NT2/D1 (cell line): ENCODE data around the gene VAV2.

Experiments used
- DNase-seq: peaks from one replicate; pipeline ENCODE4 v3.0.0-alpha.2; 2011; ENCODE audit warnings: low read depth, low spot score
- H3K27me3 ChIP-seq: 2 replicates; pipeline ENCODE4 v1.6.0; 2011; ENCODE audit warnings: mild to moderate bottlenecking; ENCODE audit not compliant: insufficient read length, insufficient read depth
- H3K36me3 ChIP-seq: 2 replicates; pipeline ENCODE4 v1.6.1; 2011; ENCODE audit warnings: mild to moderate bottlenecking, low read length, mixed read lengths; ENCODE audit not compliant: insufficient read depth, insufficient read length
- H3K4me1 ChIP-seq: 2 replicates; pipeline ENCODE4 v1.5.1; 2011; ENCODE audit not compliant: insufficient read depth, insufficient read length
- H3K4me3 ChIP-seq: 2 replicates; pipeline ENCODE4 v1.5.1; 2011; ENCODE audit warnings: low read depth; ENCODE audit not compliant: insufficient read length
- H3K9ac ChIP-seq: 2 replicates; pipeline ENCODE4 v1.6.0; 2011; ENCODE audit warnings: low read depth; ENCODE audit not compliant: insufficient read length
- H3K9me3 ChIP-seq: 2 replicates; pipeline ENCODE4 v1.5.1; 2011; ENCODE audit warnings: mild to moderate bottlenecking, low read length; ENCODE audit not compliant: insufficient read depth
- SUZ12 ChIP-seq: IDR thresholded peaks from 2 replicates; pipeline ENCODE4 v1.6.1; 2011; ENCODE audit not compliant: insufficient read length, insufficient read depth; ENCODE audit errors: extremely low read depth
- YY1 ChIP-seq: IDR thresholded peaks from 2 replicates; pipeline ENCODE4 v1.6.1; 2011; ENCODE audit not compliant: insufficient read length, insufficient read depth
- ZNF274 ChIP-seq: IDR thresholded peaks from 2 replicates; pipeline ENCODE4 v1.6.1; 2011; ENCODE audit warnings: mild to moderate bottlenecking, low read depth, low read length

The VAV2 gene

DNA sequence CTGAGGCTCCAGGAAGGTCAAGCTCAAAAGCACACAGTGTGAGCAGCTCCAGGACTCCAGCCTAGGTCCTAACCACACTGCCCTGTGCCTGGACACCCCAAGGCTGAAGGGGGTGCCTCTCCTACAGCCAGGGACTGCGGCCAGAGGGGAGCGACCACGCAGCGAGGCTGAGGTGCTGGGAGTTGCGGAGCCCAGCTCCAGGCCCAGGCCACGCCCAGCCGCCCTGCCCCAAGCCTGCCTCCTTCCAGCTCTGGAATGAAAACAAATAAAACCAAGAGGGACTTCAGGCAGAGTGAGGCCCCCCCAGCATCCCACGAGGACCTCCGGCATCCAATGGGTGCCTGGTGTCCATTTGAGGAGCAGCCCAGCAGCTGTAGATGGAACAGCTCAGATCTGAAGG, 15.2 kb downstream of the VAV2 start:
- H3K36me3 ChIP-seq, result peaks cover 29% of the 10 kb centered on the region
- peaks cover 51% of the 10 kb centered on the region for H3K4me1 ChIP-seq
- no peak overlapping the region for H3K4me3 ChIP-seq
- TF ChIP-seq SUZ12 (no peak), ZNF274 (no peak), YY1 (no peak)
- H3K9ac ChIP-seq, result no peak overlapping the region
- H3K27me3 ChIP-seq, result no peaks in the 10 kb centered on the region
- H3K9me3 ChIP-seq, result no peaks in the 10 kb centered on the region
- no peak for DNase-seq

DNA sequence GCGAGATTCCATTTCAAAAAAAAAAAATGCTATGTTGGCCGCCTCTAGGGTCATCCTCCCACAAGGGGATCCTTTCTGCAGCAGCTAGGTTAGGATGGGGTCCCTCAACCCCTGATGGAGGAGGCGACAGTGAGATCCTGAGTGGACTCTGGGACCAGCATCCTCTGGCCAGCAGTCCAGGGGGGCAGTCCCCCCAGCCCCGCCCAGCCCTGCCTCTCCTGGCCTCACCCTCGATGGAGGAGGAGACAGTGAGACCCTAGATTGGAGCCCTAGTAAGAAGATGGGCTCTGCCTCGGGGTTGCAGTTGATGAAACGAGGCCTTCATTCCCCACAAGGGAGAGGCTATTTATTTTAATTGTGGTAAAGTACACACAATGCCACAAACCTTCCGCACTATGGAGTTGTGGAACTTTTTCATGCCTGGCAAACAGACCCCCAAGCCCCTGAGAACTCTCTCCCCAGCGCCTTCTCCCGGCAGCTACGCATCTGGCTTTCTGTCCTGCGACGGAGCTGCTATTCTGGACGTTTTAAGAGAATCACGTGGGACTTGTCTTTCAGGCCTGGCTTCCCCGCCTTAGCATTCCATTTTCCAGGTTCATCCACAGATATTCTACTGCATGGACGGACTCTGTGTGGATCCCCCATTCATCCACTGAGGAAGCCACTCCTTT, 15.8 kb downstream of the VAV2 start:
- DNase-seq, result no peak
- Histone ChIP-seq H3K9me3 (no peaks in the 10 kb centered on the region), H3K36me3 (peaks cover 26% of the 10 kb centered on the region), H3K4me1 (peaks cover 56% of the 10 kb centered on the region), H3K27me3 (no peaks in the 10 kb centered on the region), H3K9ac (no peak overlapping the region), H3K4me3 (no peak overlapping the region)
- TF ChIP-seq SUZ12 (no peak), YY1 (no peak), ZNF274 (no peak)

- DNase-seq, result no peak
Measured at GRCh38 chr9:133975511-133975910, 16.6 kb downstream of the VAV2 start.

DNA sequence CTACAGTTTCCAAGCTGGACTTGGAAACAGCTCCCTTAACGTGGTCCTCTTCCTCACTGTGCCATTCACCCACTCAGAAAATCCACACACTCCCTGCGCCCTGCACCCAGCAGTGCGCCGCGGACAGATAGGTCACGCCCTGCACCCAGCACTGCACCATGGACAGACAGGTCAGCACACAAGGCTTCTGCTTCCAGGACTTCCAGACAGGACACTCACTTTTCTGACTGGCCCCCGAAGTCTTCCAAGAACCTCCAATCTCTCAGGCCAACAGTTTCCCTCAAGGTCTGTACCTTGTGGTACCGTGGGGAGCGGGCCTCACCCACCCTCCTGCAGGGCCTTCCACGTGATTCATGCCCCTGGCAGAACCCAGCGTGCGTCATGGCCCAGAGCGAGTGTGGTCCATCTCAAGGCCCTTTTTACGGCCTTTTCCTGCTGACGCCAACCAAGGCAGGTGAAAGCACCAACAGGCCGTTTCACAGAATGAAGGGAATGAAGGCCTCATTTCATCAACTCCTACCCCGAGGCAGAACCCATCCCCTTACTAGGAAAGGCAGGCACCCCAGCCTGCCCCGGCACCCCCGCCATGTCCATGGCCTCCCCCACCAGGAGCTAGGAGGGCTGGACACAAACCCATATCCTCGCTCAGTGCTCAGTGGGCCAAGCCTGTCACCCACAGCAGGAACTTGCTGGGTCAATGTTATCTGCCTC, 17.3 kb downstream of the VAV2 start:
- Histone ChIP-seq H3K4me3 (no peak overlapping the region), H3K9me3 (no peaks in the 10 kb centered on the region), H3K4me1 (peaks cover 60% of the 10 kb centered on the region), H3K9ac (no peak overlapping the region), H3K36me3 (peaks cover 18% of the 10 kb centered on the region), H3K27me3 (no peaks in the 10 kb centered on the region)
- TF ChIP-seq ZNF274, result no peak
- TF ChIP-seq SUZ12, result no peak
- no peak for TF ChIP-seq YY1
- no peak for DNase-seq

More at GRCh38 chr9:133975511-133975910, 16.6 kb downstream of the VAV2 start:
- no peak for TF ChIP-seq SUZ12
- TF ChIP-seq ZNF274, result no peak
- no peak for TF ChIP-seq YY1
- Histone ChIP-seq H3K27me3 (no peaks in the 10 kb centered on the region), H3K4me1 (peaks cover 61% of the 10 kb centered on the region), H3K9ac (no peak overlapping the region), H3K9me3 (no peaks in the 10 kb centered on the region), H3K4me3 (no peak overlapping the region), H3K36me3 (peaks cover 18% of the 10 kb centered on the region)

DNA sequence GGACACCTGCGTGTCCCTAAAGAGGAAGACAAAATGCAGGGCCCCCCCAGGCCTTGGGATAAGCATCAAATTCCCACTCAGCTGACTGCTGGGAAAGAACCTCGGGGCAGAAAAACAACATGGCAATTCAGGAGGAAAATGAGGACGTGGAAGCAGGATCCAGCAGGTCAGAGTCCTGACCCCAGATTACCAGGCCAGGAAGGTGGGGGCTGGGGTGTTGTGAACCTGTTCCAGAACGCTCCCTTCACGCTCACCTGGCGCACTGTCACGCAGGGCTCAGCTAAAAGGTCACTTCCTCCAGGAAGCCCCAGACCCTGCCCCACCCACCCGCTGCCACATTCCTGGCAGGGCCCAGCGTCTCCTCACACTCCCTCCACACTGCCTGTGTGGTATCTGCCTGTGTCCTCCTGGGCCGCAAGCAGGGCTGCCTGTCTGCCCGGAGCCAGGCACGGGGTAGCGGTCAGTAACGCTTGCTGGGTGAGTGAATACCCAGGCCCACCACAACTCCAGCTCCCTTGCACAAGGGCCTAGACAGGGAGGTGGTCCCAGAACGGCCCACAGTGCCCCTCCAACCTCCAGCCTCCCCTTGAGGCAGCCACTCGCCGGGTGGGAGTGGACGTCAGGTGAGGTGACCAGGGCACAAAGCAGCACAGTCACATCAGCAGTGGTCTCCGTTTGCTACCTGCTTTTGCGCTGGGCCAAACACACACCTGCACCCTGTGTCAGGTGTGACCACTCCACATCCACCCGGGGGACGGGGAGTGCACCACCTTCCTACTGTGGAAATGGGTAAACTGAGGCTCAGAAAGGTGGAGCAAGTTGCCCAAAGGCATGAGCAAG, 18.1 kb downstream of the VAV2 start:
- no peak overlapping the region for H3K9ac ChIP-seq
- no peak for DNase-seq

DNA sequence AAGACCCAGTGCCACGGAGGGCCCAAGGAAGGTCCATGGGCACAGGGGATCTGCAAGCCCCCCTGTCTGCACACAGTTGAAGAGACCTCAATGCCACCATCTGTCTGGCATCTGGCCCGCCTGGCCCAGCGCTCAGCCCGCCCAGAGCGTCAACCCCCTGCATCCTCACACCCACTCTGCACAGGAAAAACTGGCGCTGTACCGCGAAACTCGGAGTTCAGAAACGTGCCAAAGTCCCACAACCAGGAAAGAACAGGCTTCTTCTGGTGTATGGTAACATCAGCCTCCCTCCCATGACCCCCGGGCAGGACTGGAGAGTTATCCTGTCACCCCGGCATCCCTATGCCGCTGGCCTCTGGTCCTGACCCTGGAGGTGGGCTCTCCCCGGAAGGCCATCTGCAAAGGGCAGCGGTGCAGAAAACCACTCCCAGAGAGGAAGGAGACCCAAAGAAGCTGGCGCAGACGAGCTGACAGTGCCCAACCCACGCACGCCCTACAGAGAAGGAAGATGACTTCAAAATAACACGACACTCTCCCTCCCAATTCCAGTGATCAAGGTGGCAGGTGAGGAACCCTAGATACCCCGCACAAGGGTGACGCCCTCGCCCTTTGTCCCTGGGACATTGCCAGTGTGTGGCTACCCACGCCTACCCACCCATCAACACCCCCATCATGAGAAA, 18.9 kb downstream of the VAV2 start:
- no peak for DNase-seq
- peaks cover 8% of the 10 kb centered on the region for H3K36me3 ChIP-seq
- H3K4me3 ChIP-seq, result no peak overlapping the region
- H3K9me3 ChIP-seq, result no peaks in the 10 kb centered on the region
- no peak for TF ChIP-seq SUZ12
- TF ChIP-seq ZNF274, result no peak
- TF ChIP-seq YY1, result no peak
- no peaks in the 10 kb centered on the region for H3K27me3 ChIP-seq
- H3K4me1 ChIP-seq, result peaks cover 46% of the 10 kb centered on the region
- no peak overlapping the region for H3K9ac ChIP-seq

More for the DNA sequence above, 18.1 kb downstream of the VAV2 start:
- Histone ChIP-seq H3K27me3 (no peaks in the 10 kb centered on the region), H3K4me1 (peaks cover 53% of the 10 kb centered on the region), H3K4me3 (no peak overlapping the region), H3K9me3 (no peaks in the 10 kb centered on the region), H3K36me3 (peaks cover 15% of the 10 kb centered on the region)
- TF ChIP-seq SUZ12 (no peak), YY1 (no peak), ZNF274 (no peak)
